K562 (cell line): ENCODE results near the gene PPT1. TPM values are rescaled to one million over a fixed set of nuclear protein-coding genes. Genes with fewer than 3 reads are reported as not detected.

ENCODE experiments used
- CBFA2T2 ChIP-seq: fragments of 450-650 bp; conservative IDR thresholded peaks from 2 replicates; pipeline ENCODE4 v1.6.1; 2017; ENCODE audit warnings: mild to moderate bottlenecking
- CHD1 ChIP-seq: fragments of 200-600 bp; sonication (generic); IDR thresholded peaks from one replicate; pipeline ENCODE4 v1.6.1; 2012; ENCODE audit warnings: mild to moderate bottlenecking, moderate library complexity, low read length, inconsistent platforms
- DPF2 ChIP-seq: fragments of 450-650 bp; IDR thresholded peaks from 2 replicates; pipeline ENCODE4 v1.6.1; 2016
- MEIS2 ChIP-seq: fragments of 450-650 bp; IDR thresholded peaks from 2 replicates; pipeline ENCODE4 v1.6.1; 2014; ENCODE audit warnings: mild to moderate bottlenecking; ENCODE audit not compliant: partially characterized antibody
- MXI1 ChIP-seq: IDR thresholded peaks from 2 replicates; pipeline ENCODE4 v1.6.1; 2011; ENCODE audit warnings: low read depth, mild to moderate bottlenecking, improper control_type of control experiment, low read length
- NCOA1 ChIP-seq: fragments of 450-650 bp; IDR thresholded peaks from 2 replicates; pipeline ENCODE4 v1.6.1; 2016; ENCODE audit warnings: low read depth
- RBM25 ChIP-seq: fragments of 200-400 bp; formaldehyde crosslinking; IDR thresholded peaks from 2 replicates; pipeline ENCODE4 v1.6.1; 2018; ENCODE audit warnings: low read length, low read depth, moderate library complexity; ENCODE audit not compliant: severe bottlenecking
- RNF2 ChIP-seq: sonication (generic); IDR thresholded peaks from 2 replicates; pipeline ENCODE4 v1.6.1; 2016
- SIN3A ChIP-seq, 2 experiments: fragments of 150-350 bp in 1 of 2; IDR thresholded peaks; 2 replicates each; pipeline ENCODE4 v1.6.1; 2011 to 2016; ENCODE audit warnings: borderline replicate concordance in 2 of 2, low read depth in 2 of 2, low read length in 2 of 2, mild to moderate bottlenecking in 2 of 2, moderate library complexity in 2 of 2; ENCODE audit not compliant: control insufficient read depth in 1 of 2
- TCF3 ChIP-seq: sonication (generic); formaldehyde crosslinking; IDR thresholded peaks from 2 replicates; pipeline ENCODE4 v1.4.0; 2020; ENCODE audit warnings: mild to moderate bottlenecking, missing genetic modification reagents
- TRIM28 ChIP-seq: fragments of 450-650 bp; IDR thresholded peaks from 2 replicates; pipeline ENCODE4 v1.6.1; 2017
- ZBTB33 ChIP-seq: sonication (generic); formaldehyde crosslinking; IDR thresholded peaks from 2 replicates; pipeline ENCODE4 v1.8.1; 2023; ENCODE audit warnings: mild to moderate bottlenecking, missing genetic modification reagents
- ZNF263 ChIP-seq: sonication (generic); formaldehyde crosslinking; IDR thresholded peaks from 2 replicates; pipeline ENCODE4 v1.8.0; 2022; ENCODE audit warnings: mild to moderate bottlenecking, missing genetic modification reagents, borderline replicate concordance
- ZNF780A ChIP-seq: fragments of 250-450 bp; sonication (Bioruptor Pico); IDR thresholded peaks from 2 replicates; pipeline ENCODE4 v1.5.0; 2021; ENCODE audit warnings: mild to moderate bottlenecking
- polyA plus RNA-seq, 8 experiments: library from polyadenylated mRNA; depleted of rRNA in 4 of 8; stranded (reverse) in 5 of 8; unstranded in 3 of 8; fragments of >200 nt; fragmentation: Nextera tagmentation in 2 of 8; fragmentation: Illumina TruSeq in 1 of 8; extraction: Ambion mirVana in 2 of 8; extraction: Trizol in 1 of 8; gene quantifications; 2 replicates each; pipeline versions ENCODE4 v1.2.1 to v1.2.3, GENCODE V29; 2011 to 2014; ENCODE audit warnings: inconsistent platforms in 1 of 8, missing spikeins in 1 of 8
- total RNA-seq, 7 experiments: library from RNA; depleted of rRNA in 6 of 7; stranded (reverse); fragments of >200 nt in 6 of 7; fragmentation: Illumina TruSeq in 2 of 7; extraction: Trizol in 2 of 7; gene quantifications; 2 replicates each; pipeline versions ENCODE4 v1.2.1 to v1.2.3, GENCODE V29; 2011 to 2021; ENCODE audit warnings: low replicate concordance in 1 of 7
- TF ChIP-seq, protein P1 (sequence below): fragments of 450-650 bp; formaldehyde crosslinking; IDR thresholded peaks from 2 replicates; pipeline ENCODE4 v1.4.0; 2020; ENCODE audit warnings: mild to moderate bottlenecking, moderate library complexity
- TF ChIP-seq, protein P2 (sequence below): IDR thresholded peaks from 3 replicates; pipeline ENCODE4 v1.6.1; 2011; ENCODE audit warnings: borderline replicate concordance, mild to moderate bottlenecking, moderate library complexity; ENCODE audit not compliant: insufficient read length; ENCODE audit errors: extremely low read depth
- TF ChIP-seq, protein P3 (sequence below): fragments of 450-650 bp; IDR thresholded peaks from 2 replicates; pipeline ENCODE4 v1.6.1; 2016; ENCODE audit warnings: antibody characterized with exemption

Gene PPT1
- total and polyA plus RNA-seq, 9 of the 15 experiments (the other 6 are each of a cell fraction or from before 2014, with no cell fraction given), result 72.2 to 285 (median 143) TPM

DNA sequence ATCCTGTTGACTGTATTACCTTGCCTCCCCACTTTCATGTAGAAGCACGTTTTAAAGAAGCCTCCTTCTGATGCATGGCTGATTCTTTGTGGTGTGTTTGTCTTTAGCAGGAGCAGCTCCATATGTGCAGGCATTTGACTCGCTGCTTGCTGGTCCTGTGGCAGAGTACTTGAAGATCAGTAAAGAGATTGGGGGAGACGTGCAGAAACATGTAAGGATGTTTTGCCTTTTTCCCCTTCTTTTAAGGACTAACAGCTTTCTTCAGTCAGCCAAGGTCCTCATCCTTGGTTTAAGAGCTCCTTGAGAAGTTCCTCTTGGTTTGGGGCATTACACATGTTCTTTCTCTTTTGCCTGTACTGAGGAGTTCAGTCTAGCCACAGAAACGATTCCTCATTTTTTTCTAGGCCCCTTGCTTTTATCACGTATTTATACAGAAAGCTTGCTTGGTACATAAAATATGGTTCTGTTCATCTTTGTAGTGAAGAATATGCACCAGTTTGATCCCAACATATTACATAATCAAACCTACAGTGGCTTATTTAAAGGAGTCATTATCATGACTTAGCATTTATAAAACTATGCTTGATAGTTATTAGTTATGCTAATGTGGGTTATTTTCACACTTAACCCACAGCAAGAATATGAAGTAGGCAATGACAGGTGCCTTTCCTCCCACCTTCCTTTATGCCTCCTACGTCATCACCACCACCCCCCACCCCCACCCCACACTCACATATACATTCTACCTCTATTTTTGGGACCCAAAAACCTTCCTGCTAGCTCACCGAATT, 36.9 kb downstream of the PPT1 start (continued):
- TF ChIP-seq MEIS2 (no peak), DPF2 (no peak), TRIM28 (no peak), TCF3 (CRISPR knock-in tag) (no peak), CHD1 (no peak), MXI1 (no peak), NCOA1 (no peak), CBFA2T2 (no peak), SIN3A (IDR thresholded peaks at IDR 0.05; ENCODE audit: borderline replicate concordance in 2 of 2, control insufficient read depth in 1 of 2, low read depth in 2 of 2, low read length in 2 of 2) (no peak), ZNF780A (CRISPR knock-in tag) (peak; percentile 80; the same call in 1 of the 2 replicates), RBM25 (no peak), RNF2 (no peak), ZNF263 (CRISPR knock-in tag) (no peak), ZBTB33 (CRISPR knock-in tag) (no peak)
- TF ChIP-seq, protein P1, sequence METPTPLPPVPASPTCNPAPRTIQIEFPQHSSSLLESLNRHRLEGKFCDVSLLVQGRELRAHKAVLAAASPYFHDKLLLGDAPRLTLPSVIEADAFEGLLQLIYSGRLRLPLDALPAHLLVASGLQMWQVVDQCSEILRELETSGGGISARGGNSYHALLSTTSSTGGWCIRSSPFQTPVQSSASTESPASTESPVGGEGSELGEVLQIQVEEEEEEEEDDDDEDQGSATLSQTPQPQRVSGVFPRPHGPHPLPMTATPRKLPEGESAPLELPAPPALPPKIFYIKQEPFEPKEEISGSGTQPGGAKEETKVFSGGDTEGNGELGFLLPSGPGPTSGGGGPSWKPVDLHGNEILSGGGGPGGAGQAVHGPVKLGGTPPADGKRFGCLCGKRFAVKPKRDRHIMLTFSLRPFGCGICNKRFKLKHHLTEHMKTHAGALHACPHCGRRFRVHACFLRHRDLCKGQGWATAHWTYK (CRISPR knock-in tag), result peak; percentile 97
- TF ChIP-seq, protein P2, sequence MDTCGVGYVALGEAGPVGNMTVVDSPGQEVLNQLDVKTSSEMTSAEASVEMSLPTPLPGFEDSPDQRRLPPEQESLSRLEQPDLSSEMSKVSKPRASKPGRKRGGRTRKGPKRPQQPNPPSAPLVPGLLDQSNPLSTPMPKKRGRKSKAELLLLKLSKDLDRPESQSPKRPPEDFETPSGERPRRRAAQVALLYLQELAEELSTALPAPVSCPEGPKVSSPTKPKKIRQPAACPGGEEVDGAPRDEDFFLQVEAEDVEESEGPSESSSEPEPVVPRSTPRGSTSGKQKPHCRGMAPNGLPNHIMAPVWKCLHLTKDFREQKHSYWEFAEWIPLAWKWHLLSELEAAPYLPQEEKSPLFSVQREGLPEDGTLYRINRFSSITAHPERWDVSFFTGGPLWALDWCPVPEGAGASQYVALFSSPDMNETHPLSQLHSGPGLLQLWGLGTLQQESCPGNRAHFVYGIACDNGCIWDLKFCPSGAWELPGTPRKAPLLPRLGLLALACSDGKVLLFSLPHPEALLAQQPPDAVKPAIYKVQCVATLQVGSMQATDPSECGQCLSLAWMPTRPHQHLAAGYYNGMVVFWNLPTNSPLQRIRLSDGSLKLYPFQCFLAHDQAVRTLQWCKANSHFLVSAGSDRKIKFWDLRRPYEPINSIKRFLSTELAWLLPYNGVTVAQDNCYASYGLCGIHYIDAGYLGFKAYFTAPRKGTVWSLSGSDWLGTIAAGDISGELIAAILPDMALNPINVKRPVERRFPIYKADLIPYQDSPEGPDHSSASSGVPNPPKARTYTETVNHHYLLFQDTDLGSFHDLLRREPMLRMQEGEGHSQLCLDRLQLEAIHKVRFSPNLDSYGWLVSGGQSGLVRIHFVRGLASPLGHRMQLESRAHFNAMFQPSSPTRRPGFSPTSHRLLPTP, result no peak
- TF ChIP-seq, protein P3, sequence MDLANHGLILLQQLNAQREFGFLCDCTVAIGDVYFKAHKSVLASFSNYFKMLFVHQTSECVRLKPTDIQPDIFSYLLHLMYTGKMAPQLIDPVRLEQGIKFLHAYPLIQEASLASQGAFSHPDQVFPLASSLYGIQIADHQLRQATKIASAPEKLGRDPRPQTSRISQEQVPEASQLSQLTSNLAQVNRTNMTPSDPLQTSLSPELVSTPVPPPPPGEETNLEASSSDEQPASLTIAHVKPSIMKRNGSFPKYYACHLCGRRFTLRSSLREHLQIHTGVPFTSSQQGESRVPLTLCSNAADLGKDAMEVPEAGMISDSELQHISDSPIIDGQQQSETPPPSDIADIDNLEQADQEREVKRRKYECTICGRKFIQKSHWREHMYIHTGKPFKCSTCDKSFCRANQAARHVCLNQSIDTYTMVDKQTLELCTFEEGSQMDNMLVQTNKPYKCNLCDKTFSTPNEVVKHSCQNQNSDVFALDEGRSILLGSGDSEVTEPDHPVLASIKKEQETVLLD, result no peak
